HG02798 (cell line): ENCODE results near the gene PADI2.
A peak's percentile ranks its signal among the peaks of the same experiment; 100 is the strongest.

Experiments used
- ATAC-seq: cut with Tn5 transposase; IDR thresholded peaks from one replicate; pipeline ENCODE4 v1.9.1; 2021; ENCODE audit warnings: mild to moderate bottlenecking; ENCODE audit not compliant: unreplicated experiment, poor library complexity

PADI2 gene

GRCh38 chr1:17141441-17142197 lies 22.4 kb upstream of the PADI2 start:
- ATAC-seq, result peak; percentile 67

DNA sequence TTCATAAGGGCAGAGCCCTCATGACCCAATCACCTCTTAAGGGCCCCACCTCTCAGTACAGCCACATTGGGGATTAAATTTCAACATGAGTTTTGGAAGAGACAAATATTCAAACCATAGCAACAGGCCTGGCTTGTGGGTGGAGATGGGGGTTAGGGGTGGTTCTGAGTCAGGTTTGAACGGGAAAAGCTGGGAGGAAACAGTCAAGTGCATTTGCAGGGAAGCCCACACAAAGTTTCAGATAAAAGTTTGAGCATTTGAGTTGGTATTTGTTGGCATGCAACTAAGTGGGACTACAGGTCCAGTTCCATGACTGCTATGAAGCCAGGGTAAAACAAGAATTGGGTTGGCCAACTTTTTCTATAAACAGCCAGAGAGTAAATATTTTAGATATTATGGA lies 21.0 kb upstream of the PADI2 start:
- ATAC-seq, result no peak

DNA sequence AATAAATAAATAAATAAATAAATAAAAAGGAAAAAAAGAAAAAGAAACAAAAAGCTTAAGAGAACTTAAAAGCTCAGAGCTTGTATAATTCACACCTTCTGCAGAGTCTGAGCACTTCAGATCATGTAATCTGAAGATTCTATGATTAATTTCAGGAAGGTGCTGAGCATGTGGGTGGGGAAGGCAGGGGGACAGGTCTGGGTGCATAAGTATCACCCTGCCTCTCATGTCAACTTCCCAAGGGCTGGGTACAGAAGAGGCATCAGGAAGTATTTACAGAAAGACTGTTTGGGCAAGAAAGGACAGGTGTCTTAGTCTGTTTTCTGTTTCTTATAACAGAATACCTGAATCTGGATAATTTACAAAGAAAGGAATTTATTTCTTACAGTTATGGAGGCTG lies 20.4 kb upstream of the PADI2 start:
- ATAC-seq, result no peak

GRCh38 chr1:17137441-17137840 lies 18.2 kb upstream of the PADI2 start:
- ATAC-seq, result no peak

DNA sequence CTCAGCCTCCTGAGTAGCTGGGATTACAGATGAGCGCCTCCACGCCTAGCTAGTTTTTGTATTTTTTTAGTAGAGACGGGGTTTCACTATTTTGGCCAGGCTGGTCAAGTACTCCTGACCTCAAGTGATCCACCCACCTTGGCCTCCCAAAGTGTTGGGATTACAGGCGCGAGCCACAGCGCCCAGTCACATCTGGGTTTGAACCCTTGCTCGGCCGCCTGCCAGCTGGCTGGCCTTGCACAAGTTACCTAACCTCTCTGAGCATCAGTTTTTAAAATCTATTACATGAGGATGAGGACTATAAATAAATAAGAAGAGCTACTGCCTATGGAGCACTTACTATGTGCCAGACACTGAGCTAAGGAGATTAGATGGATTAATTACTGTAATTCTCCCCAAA lies 17.7 kb upstream of the PADI2 start:
- no peak for ATAC-seq

DNA sequence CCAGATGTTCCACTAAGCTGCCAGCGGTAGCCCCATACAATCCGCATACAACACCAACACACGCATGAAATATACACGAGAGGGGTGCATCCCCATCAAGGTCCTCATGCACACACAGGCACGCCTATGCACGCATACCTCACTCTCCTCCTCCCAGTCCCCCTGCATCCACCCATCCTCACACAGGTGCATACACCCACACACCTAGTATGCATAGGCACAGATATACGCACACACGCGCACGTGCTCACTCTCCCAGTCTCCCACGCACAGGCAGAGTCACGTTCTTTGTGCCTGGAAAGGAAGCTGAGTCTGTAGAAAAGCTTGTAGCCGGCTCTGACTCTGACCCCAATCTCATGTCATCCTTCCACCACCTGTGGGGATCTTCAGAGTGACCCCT lies 16.9 kb upstream of the PADI2 start:
- ATAC-seq, result no peak

GRCh38 chr1:17135530-17135929 lies 16.3 kb upstream of the PADI2 start:
- no peak for ATAC-seq

GRCh38 chr1:17134724-17135123 lies 15.5 kb upstream of the PADI2 start:
- ATAC-seq, result no peak

DNA sequence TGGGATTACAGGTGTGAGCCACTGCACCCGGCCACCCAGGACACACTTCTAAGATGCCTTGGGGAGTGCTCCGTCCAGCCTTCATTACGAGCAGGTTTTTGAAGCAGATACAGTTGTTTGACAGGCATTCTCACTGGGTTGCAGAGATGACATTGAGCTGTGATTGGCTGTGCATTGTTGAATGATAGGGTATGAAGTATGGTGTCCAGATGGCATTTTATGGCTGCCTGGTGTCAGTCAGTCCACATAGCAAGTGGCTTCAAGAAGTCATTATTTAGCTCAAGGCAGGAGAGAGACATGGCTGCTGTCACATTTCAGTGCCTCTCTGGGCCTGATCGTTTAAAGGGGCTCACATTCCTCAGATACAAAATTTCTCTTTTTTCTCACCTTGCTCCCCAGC lies 14.8 kb upstream of the PADI2 start:
- ATAC-seq, result no peak

- no peak for ATAC-seq
These were observed 10.9 kb upstream of the PADI2 start for GRCh38 chr1:17130138-17130635.

DNA sequence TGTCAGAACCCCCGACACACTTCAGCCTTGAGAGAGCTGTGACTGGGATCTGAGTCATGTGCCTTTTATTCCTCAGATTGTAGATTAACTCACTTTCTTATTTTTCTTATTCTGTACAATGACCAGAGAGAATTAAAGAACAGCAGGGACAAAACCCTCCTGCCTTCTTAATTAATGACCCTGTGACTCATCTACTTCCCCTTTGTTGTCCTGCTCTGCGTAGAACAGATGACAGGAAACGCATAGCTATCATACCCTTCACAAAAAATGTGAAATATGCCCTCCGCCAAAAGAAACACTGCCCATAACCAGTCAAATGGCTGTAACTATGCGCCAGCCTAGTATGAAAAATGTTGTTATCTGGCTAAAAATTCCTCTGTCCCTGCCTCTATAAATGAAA lies 9.1 kb upstream of the PADI2 start:
- ATAC-seq, result no peak

GRCh38 chr1:17125756-17126237 lies 6.5 kb upstream of the PADI2 start:
- peak; percentile 47 for ATAC-seq

DNA sequence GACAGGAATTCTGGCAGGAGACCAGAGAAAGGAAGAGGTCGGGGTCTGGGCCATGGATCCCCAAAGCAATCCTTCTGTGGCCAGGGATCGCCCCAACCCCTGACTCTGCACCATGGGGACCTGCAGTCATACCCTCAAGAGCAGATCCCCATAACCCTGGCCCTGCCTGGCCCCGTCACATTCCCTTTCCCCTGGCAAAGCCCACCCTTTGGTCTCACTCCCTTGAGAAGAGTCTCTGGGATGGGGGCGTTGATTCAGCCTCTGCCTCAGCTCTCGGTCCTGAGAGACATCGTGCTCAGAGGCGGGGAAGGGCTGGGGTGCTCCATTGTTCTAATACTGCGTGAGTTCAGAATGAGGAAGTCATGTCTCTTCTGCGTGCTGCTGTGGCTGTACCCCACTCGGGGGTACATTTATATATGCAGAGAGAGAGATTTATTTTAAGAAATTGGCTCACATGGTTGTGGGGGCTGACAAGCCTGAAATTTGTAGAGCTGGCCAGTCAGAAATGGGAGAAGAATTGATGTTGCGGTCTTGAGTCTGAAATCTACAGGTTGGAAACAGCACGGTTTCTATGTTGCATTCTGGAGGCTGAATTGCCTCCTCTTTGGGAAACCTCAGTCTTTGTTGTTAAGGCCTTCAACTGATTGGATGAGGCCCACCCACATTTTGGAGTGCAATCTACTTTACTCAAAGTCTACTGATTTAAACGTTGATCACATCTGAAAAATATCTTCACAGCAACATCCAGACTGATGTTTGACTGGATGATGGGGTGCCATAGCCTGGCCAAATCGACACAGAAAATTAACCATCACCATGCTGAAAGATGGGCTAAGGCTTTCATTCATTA lies 4.2 kb upstream of the PADI2 start:
- no peak for ATAC-seq

GRCh38 chr1:17122521-17123164 lies 3.4 kb upstream of the PADI2 start:
- no peak for ATAC-seq

DNA sequence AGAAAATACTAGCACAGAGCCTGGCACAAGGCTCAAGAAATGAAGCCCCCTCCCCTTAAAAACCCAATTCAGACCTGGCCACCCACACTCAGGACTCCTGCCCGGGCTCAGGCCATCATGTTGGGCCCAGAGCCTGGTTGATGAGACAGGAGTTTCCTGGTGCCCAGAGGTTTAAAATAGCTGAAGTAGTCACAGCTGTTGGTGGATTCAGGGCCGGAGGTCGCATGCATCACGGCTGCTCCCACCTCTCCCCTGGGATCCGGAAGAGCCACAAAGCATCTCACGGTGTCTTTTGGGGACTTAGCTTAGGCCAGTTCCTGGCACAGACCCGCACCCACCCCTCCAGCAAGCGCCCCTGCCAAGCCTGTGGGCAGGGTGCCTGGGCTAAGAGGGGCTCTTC lies 2.6 kb upstream of the PADI2 start:
- no peak for ATAC-seq

DNA sequence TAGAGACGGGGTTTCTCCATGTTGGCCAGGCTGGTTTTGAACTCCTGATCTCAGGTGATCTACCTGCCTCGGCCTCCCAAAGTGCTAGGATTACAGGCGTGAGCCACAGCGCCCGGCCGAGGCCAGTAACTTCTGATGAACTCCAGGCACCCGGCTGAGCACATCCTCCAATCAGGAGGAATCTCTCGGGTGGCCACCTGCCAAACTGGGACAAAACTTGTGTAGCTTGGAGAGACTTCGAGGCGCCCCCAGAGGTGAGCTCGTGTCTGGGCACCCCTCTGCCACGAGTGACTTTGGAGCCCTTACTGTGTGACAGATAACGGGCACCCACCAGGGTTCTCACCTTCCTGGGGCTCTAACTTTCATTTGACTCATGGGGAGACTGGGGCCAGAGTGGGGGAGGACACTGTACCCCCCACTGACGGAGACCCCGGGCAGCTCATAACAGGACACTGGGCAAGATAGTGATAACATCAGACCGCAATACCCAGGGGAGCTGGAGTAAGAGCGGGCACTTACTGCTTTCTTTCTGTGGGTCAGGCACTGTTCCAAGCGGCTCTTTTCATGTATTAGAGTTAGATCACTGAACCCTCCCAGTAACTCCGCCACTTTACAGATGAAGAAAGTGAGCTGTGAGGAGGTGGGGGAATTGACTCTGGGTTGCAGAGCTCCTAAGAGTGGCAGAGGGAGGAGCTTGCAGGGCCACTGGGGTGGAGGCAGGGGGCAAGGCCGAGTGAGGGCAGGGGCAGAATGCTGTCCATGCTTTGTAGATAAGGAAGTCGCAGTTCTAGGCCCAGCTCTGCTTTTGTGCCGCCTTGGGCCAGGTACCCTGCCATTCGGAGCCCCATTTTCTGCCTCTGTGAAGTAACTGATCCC lies 1.9 kb upstream of the PADI2 start:
- ATAC-seq, result no peak

GRCh38 chr1:17120481-17120877 lies 1.2 kb upstream of the PADI2 start:
- ATAC-seq, result no peak

DNA sequence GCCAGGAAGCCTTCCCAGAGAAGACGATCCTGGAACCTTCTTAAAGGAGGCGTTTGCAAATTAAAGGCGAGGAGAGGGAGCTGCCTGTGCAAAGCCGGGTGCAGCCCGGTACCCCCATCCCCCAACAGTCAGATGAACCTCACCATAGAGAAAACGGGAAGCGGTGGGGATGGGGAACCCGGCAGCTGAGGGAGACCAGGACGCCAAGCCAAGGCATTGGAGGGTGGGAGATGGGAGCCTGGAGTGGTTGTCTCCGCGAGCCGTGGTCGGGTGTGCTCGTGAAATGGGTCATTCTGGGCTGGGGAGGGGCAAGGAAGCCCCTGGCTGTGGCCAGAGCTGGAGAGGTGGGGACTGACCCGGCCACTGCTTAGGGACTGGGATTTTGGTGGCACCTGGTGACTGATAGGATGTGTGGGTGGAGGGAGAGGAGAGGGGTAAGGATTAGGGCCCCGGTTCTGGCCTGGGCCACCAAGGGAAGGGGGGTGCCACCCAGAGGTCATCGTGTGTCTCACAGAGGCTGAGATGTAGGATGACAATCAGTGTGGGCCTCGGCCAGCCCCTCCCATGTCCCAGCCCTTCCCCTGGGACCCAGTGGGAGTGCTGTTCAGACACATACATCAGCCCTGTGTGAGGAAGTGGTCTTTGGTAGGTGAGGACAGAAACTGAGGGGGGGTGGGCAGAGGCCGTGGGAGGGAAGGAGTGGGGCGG lies 676 bp upstream of the PADI2 start:
- ATAC-seq, result no peak

DNA sequence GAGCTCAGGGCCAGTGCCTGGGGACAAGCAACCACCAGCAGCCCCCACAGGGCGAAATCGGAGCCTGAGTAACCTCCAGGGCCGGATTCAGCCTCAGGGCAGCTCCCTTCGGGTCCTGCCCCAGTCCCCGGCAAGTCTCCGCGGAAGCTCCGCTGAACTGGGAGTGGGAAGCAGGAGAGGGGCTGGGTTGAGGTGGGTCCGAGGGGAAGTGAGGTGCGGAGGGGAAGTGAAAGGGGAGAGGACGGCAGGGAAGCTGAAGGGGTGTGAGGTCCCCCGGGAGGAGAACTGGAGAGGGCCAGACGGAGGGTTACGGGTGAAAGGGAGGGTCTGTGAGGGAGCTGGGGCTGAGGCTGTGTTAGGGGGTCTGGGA lies 560 bp downstream of the PADI2 start:
- ATAC-seq, result no peak
